Testis (tissue), 2 donors: ENCODE results near the gene PNMA1.

ENCODE experiments used
- CTCF ChIP-seq, 3 experiments: fragments of 450-650 bp in 2 of 3; fragments of 200-600 bp in 1 of 3; sonication (generic) in 1 of 3; IDR thresholded peaks; one replicate each; pipeline ENCODE4 v1.5.1; 2016 to 2019; ENCODE audit warnings: antibody characterized with exemption in 3 of 3, mild to moderate bottlenecking in 2 of 3, moderate library complexity in 1 of 3
- POLR2A ChIP-seq: fragments of 450-650 bp; IDR thresholded peaks from one replicate; pipeline ENCODE4 v1.6.1; 2017; ENCODE audit warnings: antibody characterized with exemption, mild to moderate bottlenecking, moderate library complexity

DNA sequence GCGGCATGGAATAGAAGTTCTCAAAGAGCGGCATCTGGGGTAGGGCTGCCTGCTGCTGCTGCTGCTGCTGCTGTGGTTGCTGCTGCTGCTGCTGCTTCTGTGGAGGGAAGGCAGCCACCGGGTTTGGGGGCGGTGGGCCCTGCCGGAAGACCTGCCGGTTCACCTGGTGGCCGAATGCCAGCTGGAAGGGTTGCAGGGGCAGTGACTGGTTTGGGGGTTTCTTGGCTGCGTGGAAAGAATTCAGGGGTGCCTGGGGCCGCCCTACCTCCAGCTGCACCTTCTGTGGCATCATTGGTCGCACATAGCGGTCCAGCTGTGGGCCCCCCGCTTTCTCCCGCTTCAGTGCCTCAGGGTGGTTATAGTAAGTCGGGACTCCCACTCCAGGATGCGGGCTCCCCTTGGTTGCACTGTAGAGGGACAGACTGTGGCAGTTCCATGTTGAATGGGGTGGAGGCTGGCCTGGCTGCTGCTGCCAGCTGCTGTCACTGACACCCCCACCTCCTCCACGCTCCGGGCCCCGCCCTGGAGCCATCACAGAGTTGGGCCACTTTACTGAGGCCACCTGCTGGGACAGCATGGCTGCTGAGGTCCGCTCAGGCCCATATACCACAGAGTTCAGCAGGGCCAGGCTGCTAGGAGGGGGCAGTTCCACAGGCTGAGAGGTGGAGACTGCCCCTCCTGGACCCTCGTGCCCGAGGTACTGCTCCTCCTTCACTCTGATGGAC lies 25.2 kb upstream of the PNMA1 start:
- TF ChIP-seq CTCF (IDR thresholded peaks at IDR 0.05) (no peak), POLR2A (no peak)
